ENCODE data around the gene FAF1. TPM values are rescaled to one million over a fixed set of nuclear protein-coding genes. Genes with fewer than 3 reads are reported as not detected.

The FAF1 gene
- total RNA-seq, 1 donor from 2014 or later, result 52.0 TPM

DNA sequence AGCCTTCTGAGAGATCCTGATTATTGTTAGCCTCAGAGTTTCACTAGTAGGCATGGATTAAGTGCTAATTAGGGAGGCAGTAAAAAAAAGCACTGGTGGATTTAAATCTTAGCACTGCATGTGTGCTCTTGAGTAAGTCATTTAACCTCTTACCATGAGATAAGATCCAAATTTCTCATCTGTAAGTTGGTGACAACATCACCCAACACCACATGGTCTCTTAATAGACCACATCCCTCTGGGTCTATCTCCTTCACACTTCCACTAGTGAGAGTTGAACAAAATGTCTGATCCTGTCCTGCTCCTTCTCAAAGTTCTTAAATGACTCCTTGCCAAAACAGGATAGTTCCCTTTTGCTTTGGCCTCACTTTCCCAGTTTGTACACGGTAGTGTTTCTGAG lies 507.4 kb downstream of the FAF1 start:
- no peak for TF ChIP-seq CTCF (IDR thresholded peaks at IDR 0.05)
- Mint-ChIP-seq H3K27ac (ENCODE audit: unreplicated experiment) (no peak overlapping the region), H3K27me3 (ENCODE audit: unreplicated experiment) (no peaks in the 10 kb centered on the region), H3K4me1 (ENCODE audit: unreplicated experiment) (no peaks in the 10 kb centered on the region), H3K4me3 (ENCODE audit: unreplicated experiment) (no peak overlapping the region), H3K36me3 (ENCODE audit: unreplicated experiment) (peaks cover 6% of the 10 kb centered on the region), H3K9me3 (ENCODE audit: unreplicated experiment) (no peaks in the 10 kb centered on the region)
- no peak for DNase-seq (ENCODE audit: extremely low spot score, unreplicated experiment)

GRCh38 chr1:50450861-50451653 lies 509.0 kb downstream of the FAF1 start:
- no peak overlapping the region for H3K27ac Mint-ChIP-seq (ENCODE audit: unreplicated experiment)
- no peaks in the 10 kb centered on the region for H3K4me1 Mint-ChIP-seq (ENCODE audit: unreplicated experiment)
- H3K9me3 Mint-ChIP-seq (ENCODE audit: unreplicated experiment), result no peaks in the 10 kb centered on the region
- H3K27me3 Mint-ChIP-seq (ENCODE audit: unreplicated experiment), result no peaks in the 10 kb centered on the region
- H3K4me3 Mint-ChIP-seq (ENCODE audit: unreplicated experiment), result no peak overlapping the region
- no peak for TF ChIP-seq CTCF (IDR thresholded peaks at IDR 0.05)
- H3K36me3 Mint-ChIP-seq (ENCODE audit: unreplicated experiment), result peaks cover 9% of the 10 kb centered on the region
- no peak for DNase-seq (ENCODE audit: extremely low spot score, unreplicated experiment)

DNA sequence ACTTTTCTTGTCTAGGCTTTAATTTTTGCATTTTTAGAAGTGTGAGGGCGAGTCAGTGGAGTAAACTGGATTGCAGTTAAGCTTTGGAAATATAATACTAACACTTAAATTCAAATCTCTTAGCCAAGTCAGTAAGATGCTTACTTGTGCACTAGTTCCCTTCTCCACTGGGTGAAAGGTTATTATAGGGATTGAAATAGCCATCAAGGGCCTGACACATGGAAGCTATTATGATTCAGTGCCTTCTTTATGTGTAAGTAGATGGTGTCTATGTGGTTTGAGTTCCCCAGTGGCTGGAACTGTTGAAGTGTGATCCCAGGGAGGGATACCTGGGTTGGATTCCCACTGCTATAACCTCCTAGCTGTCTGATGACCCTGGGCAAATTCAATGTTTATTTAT lies 512.1 kb downstream of the FAF1 start:
- DNase-seq (ENCODE audit: extremely low spot score, unreplicated experiment), result no peak
- Mint-ChIP-seq H3K36me3 (ENCODE audit: unreplicated experiment) (peaks cover 7% of the 10 kb centered on the region), H3K27me3 (ENCODE audit: unreplicated experiment) (no peaks in the 10 kb centered on the region), H3K4me3 (ENCODE audit: unreplicated experiment) (no peak overlapping the region), H3K27ac (ENCODE audit: unreplicated experiment) (no peak overlapping the region), H3K4me1 (ENCODE audit: unreplicated experiment) (no peaks in the 10 kb centered on the region), H3K9me3 (ENCODE audit: unreplicated experiment) (no peaks in the 10 kb centered on the region)
- no peak for TF ChIP-seq CTCF (IDR thresholded peaks at IDR 0.05)

DNA sequence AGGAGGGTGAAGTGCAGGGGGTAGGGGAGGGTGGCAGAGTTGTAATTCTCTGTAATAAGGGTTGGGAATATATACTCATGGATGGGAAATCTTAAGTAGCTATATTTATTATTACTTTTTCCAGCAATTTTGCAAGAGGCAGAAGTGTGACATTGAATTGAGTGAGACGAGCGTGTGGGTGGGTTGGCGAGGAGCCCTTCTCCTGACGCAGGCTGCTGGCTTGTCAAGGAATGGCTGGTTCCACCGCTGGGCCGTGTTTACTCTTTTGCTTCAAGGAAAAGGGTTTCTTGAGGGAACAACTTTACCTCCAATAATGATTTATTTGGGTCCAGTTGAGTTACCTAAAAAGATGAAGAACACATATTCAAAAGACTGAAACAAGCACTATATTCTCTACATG lies 518.9 kb downstream of the FAF1 start:
- no peak for TF ChIP-seq CTCF (IDR thresholded peaks at IDR 0.05)
- H3K27me3 Mint-ChIP-seq (ENCODE audit: unreplicated experiment), result no peaks in the 10 kb centered on the region
- no peaks in the 10 kb centered on the region for H3K4me1 Mint-ChIP-seq (ENCODE audit: unreplicated experiment)
- DNase-seq (ENCODE audit: extremely low spot score, unreplicated experiment), result no peak
- H3K4me3 Mint-ChIP-seq (ENCODE audit: unreplicated experiment), result no peak overlapping the region
- H3K36me3 Mint-ChIP-seq (ENCODE audit: unreplicated experiment), result peaks cover 28% of the 10 kb centered on the region
- no peak overlapping the region for H3K27ac Mint-ChIP-seq (ENCODE audit: unreplicated experiment)
- H3K9me3 Mint-ChIP-seq (ENCODE audit: unreplicated experiment), result no peaks in the 10 kb centered on the region

DNA sequence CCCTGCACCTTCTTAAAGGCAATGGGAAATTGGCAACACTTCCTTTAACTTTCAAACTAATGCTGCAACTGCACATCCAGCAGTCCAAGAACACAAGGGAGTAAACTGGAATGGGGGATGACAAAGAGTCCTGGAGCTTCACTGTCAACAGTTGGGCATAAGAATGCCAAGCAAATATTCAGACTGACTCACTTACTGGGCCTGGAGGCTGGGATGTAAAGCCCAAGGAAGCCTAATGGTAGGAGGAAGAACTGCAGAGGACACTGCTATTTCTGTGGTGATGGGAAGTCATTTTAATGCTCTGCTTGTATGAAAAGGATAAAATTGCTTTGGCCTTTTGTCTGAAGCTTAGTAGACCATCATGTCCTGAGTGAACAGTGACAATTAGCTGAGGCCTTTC lies 521.1 kb downstream of the FAF1 start:
- peaks cover 33% of the 10 kb centered on the region for H3K36me3 Mint-ChIP-seq (ENCODE audit: unreplicated experiment)
- H3K27ac Mint-ChIP-seq (ENCODE audit: unreplicated experiment), result no peak overlapping the region
- no peaks in the 10 kb centered on the region for H3K4me1 Mint-ChIP-seq (ENCODE audit: unreplicated experiment)
- no peak for TF ChIP-seq CTCF (IDR thresholded peaks at IDR 0.05)
- H3K4me3 Mint-ChIP-seq (ENCODE audit: unreplicated experiment), result no peak overlapping the region
- DNase-seq (ENCODE audit: extremely low spot score, unreplicated experiment), result no peak
- no peaks in the 10 kb centered on the region for H3K27me3 Mint-ChIP-seq (ENCODE audit: unreplicated experiment)
- H3K9me3 Mint-ChIP-seq (ENCODE audit: unreplicated experiment), result no peaks in the 10 kb centered on the region
